Esophagus squamous epithelium (tissue), 5 donors: ENCODE results near the gene MATCAP1. TPM values are rescaled to one million over a fixed set of nuclear protein-coding genes. Genes with fewer than 3 reads are reported as not detected.

ENCODE experiments used
- DNase-seq: peaks from one replicate; lab custom pipeline; 2025; lab: John Stamatoyannopoulos, UW
- H3K27ac ChIP-seq, 4 donors: fragments of 200-600 bp; sonication (generic); one replicate each; pipeline ENCODE4 v1.5.1; 2016 to 2019; ENCODE audit warnings: mild to moderate bottlenecking in 1 of 4
- H3K27me3 ChIP-seq, 4 donors: fragments of 200-600 bp; sonication (generic); 1 replicate in 3 of 4; 2 replicates in 1 of 4; pipeline versions ENCODE4 v1.5.1 to v1.6.0; 2017 to 2021; ENCODE audit warnings: antibody characterized with exemption in 1 of 4
- H3K36me3 ChIP-seq, 3 donors: fragments of 200-600 bp; sonication (generic); one replicate each; pipeline ENCODE4 v1.5.1; 2016 to 2019
- H3K4me1 ChIP-seq, 3 donors: fragments of 200-600 bp; sonication (generic); one replicate each; pipeline ENCODE4 v1.5.1; 2017 to 2019
- H3K4me3 ChIP-seq, 4 donors: fragments of 200-600 bp; sonication (generic); 1 replicate in 3 of 4; 2 replicates in 1 of 4; pipeline ENCODE4 v1.5.1; 2016 to 2019; ENCODE audit warnings: mild to moderate bottlenecking in 2 of 4, moderate library complexity in 1 of 4
- H3K9me3 ChIP-seq, 3 donors: fragments of 200-600 bp; sonication (generic); one replicate each; pipeline ENCODE4 v1.5.1; 2016 to 2019
- CTCF ChIP-seq, 6 experiments: fragments of 450-650 bp in 4 of 6; fragments of 200-600 bp in 2 of 6; sonication (generic) in 2 of 6; IDR thresholded peaks; one replicate each; pipeline ENCODE4 v1.5.1; 2016 to 2019; ENCODE audit warnings: antibody characterized with exemption in 6 of 6, mild to moderate bottlenecking in 4 of 6, moderate library complexity in 4 of 6
- POLR2A ChIP-seq, 4 donors: fragments of 450-650 bp; IDR thresholded peaks; one replicate each; pipeline ENCODE4 v1.6.1; 2017; ENCODE audit warnings: antibody characterized with exemption in 4 of 4, mild to moderate bottlenecking in 4 of 4, moderate library complexity in 3 of 4
- WGBS, 2 donors: methylation state at CpG; one replicate each; pipeline ENCODE4 v1.1.5; 2018; 5-methylcytosine and 5-hydroxymethylcytosine counted together
- intact Hi-C: fragments of 100-400 bp; cut with DNase I; formaldehyde crosslinking; loops from one replicate; pipeline ENCODE4 v1.15.0; 2022
- total RNA-seq, 4 donors: library from RNA; depleted of rRNA; stranded (reverse); fragments of >200 nt; gene quantifications; one replicate each; pipeline ENCODE4 v1.1.0, GENCODE V29; 2016
- donor health status: DM: yes; HTN: yes; CAD: no.

MATCAP1 gene
- total RNA-seq, 4 donors from 2014 or later = 8.8 to 18.8 (median 13.4) TPM

- H3K36me3 ChIP-seq = peaks cover 0 to 12% (median 0%) of the 10 kb centered on the region in 3 donors
- H3K4me3 ChIP-seq = peak overlapping the region; percentile 37 to 69 (median 51)
- H3K9me3 ChIP-seq = no peaks in the 10 kb centered on the region
- intact Hi-C loops = no loop called here
- WGBS, 2 donors = 0 to 3% methylated on average over 19 to 38 of the region's 71 CpGs
- TF ChIP-seq CTCF (IDR thresholded peaks at IDR 0.05) = peak in 5 of 6 experiments; percentile 21 to 54 (median 36)
- peak in 3 of 4 donors; percentile 46 to 82 (median 70) for TF ChIP-seq POLR2A (IDR thresholded peaks at IDR 0.05)
- H3K27ac ChIP-seq = peak overlapping the region; percentile 94 to 97 (median 94)
- H3K4me1 ChIP-seq = peaks cover 63 to 99% (median 66%) of the 10 kb centered on the region in 3 donors
- no peak for DNase-seq
- peaks cover 0 to 4% (median 0%) of the 10 kb centered on the region in 4 donors for H3K27me3 ChIP-seq
Observed at GRCh38 chr16:67173808-67174705, 9.7 kb downstream of the MATCAP1 start.

- intact Hi-C loops = no loop called here
- no peak for DNase-seq
- H3K27me3 ChIP-seq = peaks cover 0 to 4% (median 0%) of the 10 kb centered on the region in 4 donors
- TF ChIP-seq CTCF (IDR thresholded peaks at IDR 0.05) = no peak
- TF ChIP-seq POLR2A (IDR thresholded peaks at IDR 0.05) = no peak
- H3K36me3 ChIP-seq = peaks cover 0 to 12% (median 0%) of the 10 kb centered on the region in 3 donors
- WGBS, 2 donors = 77 to 100% methylated on average over 1 of the region's 1 CpG
- H3K9me3 ChIP-seq = no peaks in the 10 kb centered on the region
- peak overlapping the region; percentile 94 to 97 (median 94) for H3K27ac ChIP-seq
- H3K4me3 ChIP-seq = peak overlapping the region; percentile 37 to 69 (median 51)
- peaks cover 56 to 98% (median 62%) of the 10 kb centered on the region in 3 donors for H3K4me1 ChIP-seq
Observed at GRCh38 chr16:67173323-67173722, 10.4 kb downstream of the MATCAP1 start.

- Histone ChIP-seq H3K36me3 (peaks cover 0 to 19% (median 0%) of the 10 kb centered on the region in 3 donors), H3K9me3 (no peaks in the 10 kb centered on the region), H3K27me3 (peaks cover 0 to 9% (median 0%) of the 10 kb centered on the region in 4 donors), H3K4me3 (peak overlapping the region; percentile 31 to 68 (median 56)), H3K27ac (peak overlapping the region; percentile 93 to 97 (median 97)), H3K4me1 (peaks cover 44 to 78% (median 48%) of the 10 kb centered on the region in 3 donors)
- intact Hi-C loops = no loop called here
- 26 to 48% methylated on average over 11 to 12 of the region's 14 CpGs for WGBS, 2 donors
- no peak for TF ChIP-seq CTCF (IDR thresholded peaks at IDR 0.05)
- peak in 1 of 4 donors; percentile 6 for TF ChIP-seq POLR2A (IDR thresholded peaks at IDR 0.05)
- no peak for DNase-seq
Observed at GRCh38 chr16:67170949-67171649, 12.7 kb downstream of the MATCAP1 start.

- Histone ChIP-seq H3K4me1 (peaks cover 44 to 78% (median 53%) of the 10 kb centered on the region in 3 donors), H3K27ac (peak within 1 kb of the TSS; percentile 93 to 97 (median 97)), H3K27me3 (peaks cover 0 to 16% (median 0%) of the 10 kb centered on the region in 4 donors), H3K36me3 (peaks cover 0 to 12% (median 0%) of the 10 kb centered on the region in 3 donors), H3K9me3 (no peaks in the 10 kb centered on the region), H3K4me3 (peak within 1 kb of the TSS; percentile 31 to 68 (median 56))
- TF ChIP-seq POLR2A (IDR thresholded peaks at IDR 0.05) = peak in 2 of 4 donors; percentile 38 to 59
- TF ChIP-seq CTCF (IDR thresholded peaks at IDR 0.05) = no peak
- intact Hi-C loops = no loop called here
- 4% methylated on average over 9 of the region's 50 CpGs; no CpG with 5 or more reads in 1 of the 2 donors for WGBS, 2 donors
- DNase-seq = peak; percentile 36
Observed at GRCh38 chr16:67170168-67170948, 13.4 kb downstream of the MATCAP1 start, which contains the start of gene NOL3. Gene NOL3 (plus strand): TSS chr16:67170538.
